ENCODE measurements around the gene TMEM170B. TPM values are rescaled to one million over a fixed set of nuclear protein-coding genes. Genes with fewer than 3 reads are reported as not detected.

TMEM170B gene
- total RNA-seq, 1 donor: 4.0 TPM

GRCh38 chr6:11509471-11509870 lies 28.1 kb upstream of the TMEM170B start:
- TF ChIP-seq CTCF (IDR thresholded peaks at IDR 0.05; ENCODE audit: extremely low read depth, low read depth, low read length): no peak
- Histone ChIP-seq H3K4me2 (ENCODE audit: insufficient read depth, low read length) (no peak overlapping the region), H3K27me3 (ENCODE audit: insufficient read depth, low read length) (no peaks in the 10 kb centered on the region), H3K79me2 (ENCODE audit: insufficient read depth, low read length) (no peaks in the 10 kb centered on the region), H4K20me1 (ENCODE audit: insufficient read depth, low read length) (no peaks in the 10 kb centered on the region), H3K4me1 (ENCODE audit: insufficient read depth, low read length) (no peaks in the 10 kb centered on the region), H3K9me3 (ENCODE audit: low read depth, low read length) (no peaks in the 10 kb centered on the region), H3K4me3 (ENCODE audit: insufficient read depth, low read length) (no peak overlapping the region), H2AFZ (ENCODE audit: low read length) (no peak overlapping the region), H3K36me3 (ENCODE audit: insufficient read depth, low read length) (no peaks in the 10 kb centered on the region), H3K27ac (ENCODE audit: low read depth, low read length) (no peak overlapping the region)
- no peak for DNase-seq (ENCODE audit: insufficient read length, low spot score, missing footprints)

- no peak for DNase-seq (ENCODE audit: insufficient read length, low spot score, missing footprints)
- no peaks in the 10 kb centered on the region for H3K79me2 ChIP-seq (ENCODE audit: insufficient read depth, low read length)
Observed at GRCh38 chr6:11514672-11515071, 22.9 kb upstream of the TMEM170B start.

GRCh38 chr6:11515763-11516162 lies 21.8 kb upstream of the TMEM170B start:
- Histone ChIP-seq H4K20me1 (ENCODE audit: insufficient read depth, low read length) (no peaks in the 10 kb centered on the region), H3K27ac (ENCODE audit: low read depth, low read length) (no peak overlapping the region), H3K4me1 (ENCODE audit: insufficient read depth, low read length) (no peaks in the 10 kb centered on the region), H3K79me2 (ENCODE audit: insufficient read depth, low read length) (no peaks in the 10 kb centered on the region), H3K4me2 (ENCODE audit: insufficient read depth, low read length) (no peak overlapping the region), H3K36me3 (ENCODE audit: insufficient read depth, low read length) (no peaks in the 10 kb centered on the region), H3K27me3 (ENCODE audit: insufficient read depth, low read length) (peaks cover 13% of the 10 kb centered on the region), H3K4me3 (ENCODE audit: insufficient read depth, low read length) (no peak overlapping the region), H2AFZ (ENCODE audit: low read length) (no peak overlapping the region), H3K9me3 (ENCODE audit: low read depth, low read length) (no peaks in the 10 kb centered on the region)
- DNase-seq (ENCODE audit: insufficient read length, low spot score, missing footprints): no peak
- TF ChIP-seq CTCF (IDR thresholded peaks at IDR 0.05; ENCODE audit: extremely low read depth, low read depth, low read length): no peak

More at GRCh38 chr6:11514672-11515071, 22.9 kb upstream of the TMEM170B start:
- no peaks in the 10 kb centered on the region for H3K36me3 ChIP-seq (ENCODE audit: insufficient read depth, low read length)
- H3K27ac ChIP-seq (ENCODE audit: low read depth, low read length): no peak overlapping the region
- H3K4me3 ChIP-seq (ENCODE audit: insufficient read depth, low read length): no peak overlapping the region
- H4K20me1 ChIP-seq (ENCODE audit: insufficient read depth, low read length): no peaks in the 10 kb centered on the region
- H3K4me2 ChIP-seq (ENCODE audit: insufficient read depth, low read length): no peak overlapping the region
- peaks cover 13% of the 10 kb centered on the region for H3K27me3 ChIP-seq (ENCODE audit: insufficient read depth, low read length)
- no peak overlapping the region for H2AFZ ChIP-seq (ENCODE audit: low read length)
- H3K4me1 ChIP-seq (ENCODE audit: insufficient read depth, low read length): no peaks in the 10 kb centered on the region
- H3K9me3 ChIP-seq (ENCODE audit: low read depth, low read length): no peaks in the 10 kb centered on the region
- TF ChIP-seq CTCF (IDR thresholded peaks at IDR 0.05; ENCODE audit: extremely low read depth, low read depth, low read length): no peak

- no peak overlapping the region for H2AFZ ChIP-seq (ENCODE audit: low read length)
- no peaks in the 10 kb centered on the region for H4K20me1 ChIP-seq (ENCODE audit: insufficient read depth, low read length)
- no peaks in the 10 kb centered on the region for H3K36me3 ChIP-seq (ENCODE audit: insufficient read depth, low read length)
- H3K27me3 ChIP-seq (ENCODE audit: insufficient read depth, low read length): no peaks in the 10 kb centered on the region
- no peak for TF ChIP-seq CTCF (IDR thresholded peaks at IDR 0.05; ENCODE audit: extremely low read depth, low read depth, low read length)
- peaks cover 10% of the 10 kb centered on the region for H3K4me1 ChIP-seq (ENCODE audit: insufficient read depth, low read length)
- no peak overlapping the region for H3K27ac ChIP-seq (ENCODE audit: low read depth, low read length)
- H3K4me3 ChIP-seq (ENCODE audit: insufficient read depth, low read length): no peak overlapping the region
- H3K4me2 ChIP-seq (ENCODE audit: insufficient read depth, low read length): no peak overlapping the region
- DNase-seq (ENCODE audit: insufficient read length, low spot score, missing footprints): no peak
- H3K79me2 ChIP-seq (ENCODE audit: insufficient read depth, low read length): no peaks in the 10 kb centered on the region
- H3K9me3 ChIP-seq (ENCODE audit: low read depth, low read length): no peaks in the 10 kb centered on the region
Observed at GRCh38 chr6:11522812-11523605, 14.5 kb upstream of the TMEM170B start.

All from osteoblast (primary cell).